Femur (tissue), 1 donor: ENCODE results near the gene DGKH.

Source experiments
- DNase-seq: peaks from one replicate; pipeline ENCODE4 v3.0.0-alpha.2; 2017

The DGKH gene, protein sequence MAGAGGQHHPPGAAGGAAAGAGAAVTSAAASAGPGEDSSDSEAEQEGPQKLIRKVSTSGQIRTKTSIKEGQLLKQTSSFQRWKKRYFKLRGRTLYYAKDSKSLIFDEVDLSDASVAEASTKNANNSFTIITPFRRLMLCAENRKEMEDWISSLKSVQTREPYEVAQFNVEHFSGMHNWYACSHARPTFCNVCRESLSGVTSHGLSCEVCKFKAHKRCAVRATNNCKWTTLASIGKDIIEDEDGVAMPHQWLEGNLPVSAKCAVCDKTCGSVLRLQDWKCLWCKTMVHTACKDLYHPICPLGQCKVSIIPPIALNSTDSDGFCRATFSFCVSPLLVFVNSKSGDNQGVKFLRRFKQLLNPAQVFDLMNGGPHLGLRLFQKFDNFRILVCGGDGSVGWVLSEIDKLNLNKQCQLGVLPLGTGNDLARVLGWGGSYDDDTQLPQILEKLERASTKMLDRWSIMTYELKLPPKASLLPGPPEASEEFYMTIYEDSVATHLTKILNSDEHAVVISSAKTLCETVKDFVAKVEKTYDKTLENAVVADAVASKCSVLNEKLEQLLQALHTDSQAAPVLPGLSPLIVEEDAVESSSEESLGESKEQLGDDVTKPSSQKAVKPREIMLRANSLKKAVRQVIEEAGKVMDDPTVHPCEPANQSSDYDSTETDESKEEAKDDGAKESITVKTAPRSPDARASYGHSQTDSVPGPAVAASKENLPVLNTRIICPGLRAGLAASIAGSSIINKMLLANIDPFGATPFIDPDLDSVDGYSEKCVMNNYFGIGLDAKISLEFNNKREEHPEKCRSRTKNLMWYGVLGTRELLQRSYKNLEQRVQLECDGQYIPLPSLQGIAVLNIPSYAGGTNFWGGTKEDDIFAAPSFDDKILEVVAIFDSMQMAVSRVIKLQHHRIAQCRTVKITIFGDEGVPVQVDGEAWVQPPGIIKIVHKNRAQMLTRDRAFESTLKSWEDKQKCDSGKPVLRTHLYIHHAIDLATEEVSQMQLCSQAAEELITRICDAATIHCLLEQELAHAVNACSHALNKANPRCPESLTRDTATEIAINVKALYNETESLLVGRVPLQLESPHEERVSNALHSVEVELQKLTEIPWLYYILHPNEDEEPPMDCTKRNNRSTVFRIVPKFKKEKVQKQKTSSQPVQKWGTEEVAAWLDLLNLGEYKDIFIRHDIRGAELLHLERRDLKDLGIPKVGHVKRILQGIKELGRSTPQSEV

GRCh38 chr13:42048342-42048683, at the start of gene DGKH:
DGKH (plus strand) TSS chr13:42048648; CDS start chr13:42048774, 126 bp downstream.
- DNase-seq: no peak

DNA sequence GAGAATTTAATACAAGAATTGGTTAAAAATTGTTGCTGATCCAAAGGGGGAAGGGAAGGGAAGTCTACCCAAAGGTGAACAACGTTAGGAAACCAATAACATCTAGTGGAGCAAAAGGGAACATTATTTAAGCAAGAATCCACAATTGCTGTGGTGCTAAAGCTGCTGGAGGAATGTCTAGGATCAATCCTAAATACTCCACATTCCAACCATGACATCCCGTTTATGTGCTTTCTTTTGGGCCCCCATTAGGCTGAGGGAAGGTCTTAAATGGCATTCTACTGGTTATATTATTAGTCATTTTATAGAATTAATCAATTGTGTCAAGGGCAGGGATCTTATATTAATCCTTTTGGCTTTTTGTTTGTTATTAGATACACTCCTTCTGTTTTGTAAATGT, 47.6 kb upstream of the DGKH start:
- DNase-seq: no peak

DNA sequence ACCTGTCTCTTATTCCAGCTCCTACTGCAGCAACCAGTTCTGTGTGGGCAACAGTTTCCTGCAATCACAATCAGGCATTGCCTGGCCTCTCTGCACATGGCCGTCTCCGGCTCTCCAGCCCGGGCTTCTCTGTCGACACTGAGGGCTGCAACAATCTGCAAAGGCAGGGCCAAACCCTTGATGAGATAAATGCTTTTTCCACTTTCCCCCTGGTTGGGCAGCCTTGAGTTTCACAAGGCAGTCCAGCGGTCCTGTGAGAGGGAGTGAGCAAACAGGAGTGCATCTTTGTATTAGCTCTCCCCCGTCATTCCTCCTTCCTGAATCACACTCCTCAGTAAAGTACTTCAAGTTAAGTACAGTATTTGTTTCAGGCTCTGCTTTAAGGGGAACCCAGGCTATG, 46.9 kb upstream of the DGKH start:
- DNase-seq: no peak

- DNase-seq: no peak
These were observed 46.4 kb upstream of the DGKH start for GRCh38 chr13:42002066-42002465.

- no peak for DNase-seq
These were observed 40.6 kb upstream of the DGKH start for GRCh38 chr13:42007844-42008243.

GRCh38 chr13:42009057-42009456, 39.4 kb upstream of the DGKH start:
- DNase-seq: no peak

GRCh38 chr13:42011601-42012350, 36.7 kb upstream of the DGKH start:
- DNase-seq: peak; percentile 19

DNA sequence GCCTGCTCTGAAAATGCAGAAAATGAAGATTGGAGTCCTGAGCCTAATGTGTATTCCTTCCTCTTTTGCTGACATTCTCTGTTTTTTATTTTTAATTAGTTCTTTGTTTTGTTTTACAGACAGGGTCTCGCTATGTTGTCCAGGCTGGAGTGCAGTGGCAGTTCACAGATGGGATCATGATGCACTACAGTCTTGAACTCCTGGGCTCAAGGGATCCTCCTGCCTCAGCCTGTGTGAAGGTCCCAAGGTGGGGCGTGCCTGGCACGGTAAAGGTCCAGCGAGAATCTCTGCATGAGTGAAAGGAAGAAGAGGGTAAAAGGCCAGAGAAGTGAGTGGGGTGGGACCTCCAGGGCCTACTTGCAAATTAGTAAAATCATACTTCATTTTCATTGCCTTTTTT, 34.3 kb upstream of the DGKH start:
- DNase-seq: no peak

- DNase-seq: no peak
These were observed 31.2 kb upstream of the DGKH start for GRCh38 chr13:42017264-42017663.

DNA sequence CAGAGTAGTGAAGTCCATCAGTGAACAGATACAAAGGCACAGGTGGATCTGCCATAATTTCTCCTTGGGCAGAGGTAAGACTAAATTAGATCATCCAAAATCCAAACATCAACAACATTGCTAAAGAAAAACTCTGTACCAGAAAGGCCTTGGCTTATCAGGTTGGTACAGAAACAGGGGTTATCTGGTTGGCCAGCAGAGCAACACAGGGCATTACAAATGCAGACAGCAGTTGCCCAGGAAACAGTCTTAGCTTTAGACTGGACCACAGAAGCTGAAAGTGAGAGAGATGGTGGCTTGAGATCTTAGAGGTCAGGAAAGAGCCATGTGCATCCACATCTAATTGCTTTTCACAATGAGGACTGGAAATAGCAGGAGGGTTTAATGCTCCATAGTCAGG, 26.6 kb upstream of the DGKH start:
- no peak for DNase-seq

GRCh38 chr13:42022336-42022735, 26.1 kb upstream of the DGKH start:
- DNase-seq: no peak

- no peak for DNase-seq
These were observed 25.5 kb upstream of the DGKH start for GRCh38 chr13:42022796-42023493.

DNA sequence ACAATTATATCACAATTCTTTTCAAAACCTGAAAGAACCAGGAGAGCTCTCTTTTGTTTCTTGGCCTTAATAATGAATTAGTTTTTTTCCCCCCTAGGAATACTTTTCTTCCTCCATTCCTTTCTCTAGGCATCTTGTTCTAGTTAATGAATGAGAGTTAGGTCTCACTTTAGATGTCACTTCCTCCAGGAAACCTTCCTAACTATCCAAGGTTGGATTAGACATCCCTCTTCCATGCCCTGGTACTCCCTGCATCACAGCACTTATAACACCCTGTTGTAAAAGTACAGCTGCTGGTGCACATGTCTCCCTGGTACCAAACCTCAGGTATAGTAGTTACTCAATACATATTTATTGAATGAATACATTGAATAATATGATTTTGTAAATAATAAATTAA, 21.2 kb upstream of the DGKH start:
- no peak for DNase-seq

- DNase-seq: no peak
These were observed 20.2 kb upstream of the DGKH start for GRCh38 chr13:42028113-42028799.

DNA sequence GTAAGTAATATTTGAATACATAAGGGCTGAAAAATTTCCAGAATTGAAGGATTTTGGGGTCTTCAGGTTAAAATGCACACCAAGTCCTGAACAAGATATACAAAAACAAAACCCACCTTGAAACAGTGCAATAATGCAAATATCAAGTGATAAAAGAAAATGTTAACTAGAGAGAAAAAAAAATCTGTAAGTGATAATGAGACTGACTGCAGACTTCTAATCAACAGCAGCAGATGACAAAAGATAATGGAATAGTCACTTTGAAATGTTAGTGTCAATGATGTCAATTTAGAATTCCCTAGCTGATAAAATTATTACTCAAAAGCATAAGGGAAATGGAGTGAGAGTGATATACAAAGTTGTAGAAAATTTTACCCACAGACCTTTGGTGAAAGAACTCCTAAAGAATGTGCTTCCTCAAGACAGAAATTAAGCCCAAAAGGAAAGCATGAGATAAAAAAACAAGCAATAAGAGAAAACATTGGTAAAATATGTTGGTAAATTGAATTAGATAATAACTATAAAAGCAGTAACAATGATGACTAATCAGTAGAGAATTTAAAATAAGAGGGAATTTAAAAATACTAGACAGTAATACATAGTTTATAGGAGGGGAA, 12.4 kb upstream of the DGKH start:
- DNase-seq: no peak

- no peak for DNase-seq
These were observed 11.7 kb upstream of the DGKH start for GRCh38 chr13:42036711-42037110.

DNA sequence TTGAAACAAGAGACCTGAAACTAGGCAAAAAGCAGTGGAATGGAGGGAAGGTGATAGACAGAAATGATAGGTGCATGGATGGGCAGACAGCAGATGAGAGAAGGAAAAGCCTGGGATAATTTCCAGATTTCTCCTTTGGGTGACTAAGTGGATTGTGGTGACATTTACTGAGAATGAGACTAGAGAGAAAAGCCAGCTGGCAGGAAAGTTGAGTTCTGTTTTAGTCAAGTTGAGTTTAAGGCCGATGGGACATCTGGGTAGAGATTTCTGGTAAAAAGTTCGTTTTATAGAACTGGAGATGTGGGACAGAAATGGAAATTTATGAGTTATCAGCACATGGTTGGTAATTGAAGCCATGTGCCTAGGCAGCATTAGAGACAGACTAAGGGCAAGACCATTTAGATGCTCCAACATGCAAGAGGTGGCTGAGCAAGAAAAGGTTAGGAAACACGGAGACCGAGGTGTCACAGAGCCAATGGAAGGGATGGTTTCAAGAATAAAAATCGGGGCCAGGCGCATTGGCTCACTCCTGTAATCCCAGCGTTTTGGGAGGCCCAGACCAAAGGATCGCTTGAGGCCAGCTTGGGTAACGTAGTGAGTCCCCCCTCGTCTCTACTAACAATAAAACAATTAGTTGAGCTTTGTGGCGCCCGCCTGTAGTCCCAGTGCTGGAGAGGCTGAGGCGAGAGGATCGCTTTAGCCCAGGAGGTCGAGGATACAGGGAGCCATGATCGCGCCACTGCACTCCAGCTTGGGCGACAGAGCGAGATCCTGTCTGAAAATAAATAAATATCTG, 9.6 kb upstream of the DGKH start:
- DNase-seq: no peak

DNA sequence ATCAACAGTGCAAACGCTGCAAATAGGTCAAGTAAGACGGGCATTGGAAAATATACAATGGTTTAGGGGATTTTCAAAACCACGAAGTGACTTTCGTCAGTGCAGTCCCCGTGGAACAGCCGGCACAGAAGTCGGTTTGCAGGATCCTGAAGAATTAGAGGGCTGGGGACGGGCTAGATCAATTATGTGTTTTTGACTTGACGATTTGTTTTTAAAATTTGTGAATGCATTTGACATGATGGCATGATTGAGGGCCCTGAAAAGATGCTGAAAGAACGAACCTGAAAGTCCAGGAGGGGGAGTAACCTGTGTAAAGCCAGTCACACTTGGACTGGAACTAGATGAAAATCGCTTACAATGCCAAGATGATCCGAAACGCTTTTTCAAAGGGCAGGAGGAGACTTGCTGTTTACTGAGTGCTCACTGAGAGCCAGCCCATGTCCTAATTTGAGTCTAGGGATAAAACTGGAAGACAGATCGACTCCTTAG, 8.9 kb upstream of the DGKH start:
- no peak for DNase-seq

- DNase-seq: peak; percentile 94
These were observed 8.3 kb upstream of the DGKH start for GRCh38 chr13:42039946-42040729.
